Activated CD4-positive, alpha-beta T cell treated with anti-CD3 and anti-CD28 coated beads, Interleukin-2, amount 10 ng/mL, durations not matched to agents 24 days and 14 days (primary cell): ENCODE data around the gene ADAM10. TPM values are rescaled to one million over a fixed set of nuclear protein-coding genes. Genes with fewer than 3 reads are reported as not detected.

Source experiments
- total RNA-seq: library from RNA; stranded (reverse); gene quantifications from 2 replicates; pipeline ENCODE4 v1.2.3, GENCODE V29; 2022

Gene ADAM10
- total RNA-seq, 1 donor from 2014 or later = 103 TPM

Other genes with a start within 250 kb of the ADAM10 start
- gene MINDY2, start 21.6 kb upstream of the ADAM10 start, total RNA-seq = 10.1 and 10.9 TPM in 2 replicates
- 126 and 127 TPM in 2 replicates for gene SLTM, start 184.0 kb upstream of the ADAM10 start, total RNA-seq
- gene RNF111, start 238.0 kb upstream of the ADAM10 start, total RNA-seq = 32.9 and 35.1 TPM in 2 replicates